HG02981 (cell line): ENCODE results near the gene ASB15.
"Not testable (repeated sequence)": the region's sequence is repeated elsewhere in the genome, so short reads cannot be mapped to it uniquely, and the experiment has no call there.

Experiments
- ATAC-seq: cut with Tn5 transposase; IDR thresholded peaks from one replicate; pipeline ENCODE4 v1.9.1; 2021; ENCODE audit warnings: mild to moderate bottlenecking, moderate library complexity; ENCODE audit not compliant: unreplicated experiment

Gene ASB15

GRCh38 chr7:123634011-123634573 is 32.5 kb downstream of the ASB15 start:
- ATAC-seq = not testable (repeated sequence)

GRCh38 chr7:123635551-123636359 is 34.1 kb downstream of the ASB15 start:
- peak; percentile 71 for ATAC-seq

- no peak for ATAC-seq
Observed at GRCh38 chr7:123637203-123637602, 35.6 kb downstream of the ASB15 start.

- no peak for ATAC-seq
Observed at GRCh38 chr7:123637878-123638277, 36.3 kb downstream of the ASB15 start.

- no peak for ATAC-seq
Observed at GRCh38 chr7:123639631-123640030, 38.0 kb downstream of the ASB15 start.

- ATAC-seq = no peak
Observed at GRCh38 chr7:123640583-123640982, 39.0 kb downstream of the ASB15 start.

- no peak for ATAC-seq
Observed at GRCh38 chr7:123641901-123642300, 40.3 kb downstream of the ASB15 start.

- no peak for ATAC-seq
Observed at GRCh38 chr7:123643495-123644441, 42.1 kb downstream of the ASB15 start.

GRCh38 chr7:123645516-123645915 is 43.9 kb downstream of the ASB15 start:
- ATAC-seq = no peak

- no peak for ATAC-seq
Observed at GRCh38 chr7:123647106-123647730, 45.6 kb downstream of the ASB15 start.

- ATAC-seq = no peak
Observed at GRCh38 chr7:123649964-123650363, 48.3 kb downstream of the ASB15 start.

GRCh38 chr7:123650595-123650994 is 49.0 kb downstream of the ASB15 start:
- no peak for ATAC-seq

GRCh38 chr7:123652406-123652805 is 50.8 kb downstream of the ASB15 start:
- ATAC-seq = no peak

- no peak for ATAC-seq
Observed at GRCh38 chr7:123653162-123653561, 51.5 kb downstream of the ASB15 start.

- no peak for ATAC-seq
Observed at GRCh38 chr7:123655614-123656013, 54.0 kb downstream of the ASB15 start, which contains the start of gene LMOD2. Gene LMOD2, plus strand, starts transcription at chr7:123655866. Its CDS starts 98 bp downstream, at chr7:123655964.

GRCh38 chr7:123656544-123657303 is 55.1 kb downstream of the ASB15 start:
- no peak for ATAC-seq

GRCh38 chr7:123657304-123657685 is 55.7 kb downstream of the ASB15 start:
- no peak for ATAC-seq

GRCh38 chr7:123658023-123658422 is 56.4 kb downstream of the ASB15 start:
- ATAC-seq = no peak

GRCh38 chr7:123660514-123661354 is 59.1 kb downstream of the ASB15 start:
- ATAC-seq = no peak
